ENCODE measurements around the gene CCDC149. TPM values are rescaled to one million over a fixed set of nuclear protein-coding genes. Genes with fewer than 3 reads are reported as not detected.

Gene CCDC149
- total and polyA plus RNA-seq, 2 of the 8 experiments (the other 6 are each of a cell fraction or from before 2014, with no cell fraction given): 2.2 to 5.6 TPM

- peaks cover 0 to 2% of the 10 kb centered on the region in 2 experiments for H4K20me1 ChIP-seq (replicated peaks in 1 of 2; ENCODE audit: control insufficient read depth in 1 of 2, insufficient read depth in 2 of 2, low read length in 2 of 2)
- no peak overlapping the region for H3K56ac ChIP-seq (replicated peaks; ENCODE audit: insufficient read length, low read depth, low read length)
- H3K4me2 ChIP-seq (ENCODE audit: insufficient read depth in 1 of 2, low read depth in 2 of 2, low read length in 2 of 2): peak overlapping the region; percentile 93 to 96
- no peak overlapping the region for H3K23ac ChIP-seq (ENCODE audit: insufficient read length)
- H3K9ac ChIP-seq (replicated peaks in 1 of 4; ENCODE audit: extremely low read depth in 1 of 4, low read depth in 3 of 4, low read length in 3 of 4): peak overlapping the region in 2 of 4 experiments; percentile 14 to 18; a peak in 2 of 7 replicates
- peaks cover 0 to 6% of the 10 kb centered on the region in 2 experiments; a peak in 1 of 4 replicates for H3K9me3 ChIP-seq (ENCODE audit: insufficient read depth in 2 of 2, low read depth in 1 of 2, low read length in 1 of 2)
- H3K23me2 ChIP-seq (ENCODE audit: low read depth, low read length): peaks cover 13% of the 10 kb centered on the region; the same call in 1 of the 2 replicates
- no peaks in the 10 kb centered on the region for H3K79me2 ChIP-seq (ENCODE audit: control insufficient read depth in 1 of 2, insufficient read depth in 2 of 2, low read length in 2 of 2)
- H3K4me3 ChIP-seq (ENCODE audit: extremely low read depth in 1 of 4, insufficient read depth in 2 of 4, low read depth in 3 of 4, low read length in 4 of 4): peak overlapping the region; percentile 43 to 64 (median 54)
- 0 out of 2 replicates have a peak overlapping the region, but pooled peaks have one; percentile 18 for H2BK15ac ChIP-seq (ENCODE audit: low read length)
- no peak overlapping the region for H3K27ac ChIP-seq (ENCODE audit: low read depth, low read length)
- no peak overlapping the region for H2BK20ac ChIP-seq (ENCODE audit: low read length)
- WGBS, 2 experiments (ENCODE audit: extremely low coverage in 1 of 2, insufficient coverage in 1 of 2, insufficient read length in 1 of 2, insufficient replicate concordance in 2 of 2, low coverage in 1 of 2, low lambda C conversion rate in 2 of 2, missing lambda C conversion rate in 1 of 2): 4% methylated on average over 25 of the region's 25 CpGs; no CpG with 5 or more reads in 1 of the 2 experiments
- peak overlapping the region; percentile 51; the same call in 1 of the 2 replicates for H3K18ac ChIP-seq (ENCODE audit: extremely low read depth, low read length)
- H2BK12ac ChIP-seq (ENCODE audit: low read depth, low read length): peak overlapping the region; percentile 72; the same call in 1 of the 2 replicates
- peak overlapping the region; percentile 82 for H4K91ac ChIP-seq (replicated peaks; ENCODE audit: insufficient read length, low read length)
- POLR2A ChIA-PET (ENCODE audit: partially characterized antibody): no interaction called here
- H3K4ac ChIP-seq (replicated peaks; ENCODE audit: insufficient read length, low read depth, low read length): no peak overlapping the region
- H2AFZ ChIP-seq (ENCODE audit: low read length): peak overlapping the region; percentile 67; the same call in 1 of the 2 replicates
- H3K4me1 ChIP-seq (replicated peaks in 1 of 4; ENCODE audit: control insufficient read depth in 3 of 4, insufficient read depth in 4 of 4, low read length in 3 of 4): peaks cover 1 to 20% (median 12%) of the 10 kb centered on the region in 4 experiments
- H2AK5ac ChIP-seq (ENCODE audit: low read depth, low read length): no peak overlapping the region
- no peak overlapping the region for H3K14ac ChIP-seq (ENCODE audit: insufficient read length)
- peak overlapping the region; percentile 20 for H4K5ac ChIP-seq (ENCODE audit: insufficient read length, low read depth, low read length)
- H3K79me1 ChIP-seq (ENCODE audit: low read depth, low read length): no peaks in the 10 kb centered on the region
- no peak overlapping the region for H2BK5ac ChIP-seq (ENCODE audit: low read depth, low read length)
- CTCF ChIA-PET (ENCODE audit: partially characterized antibody): interaction anchor here (1.7 to 2.6 kb wide), 2 partner anchors 11 to 115 kb away, joined by 6 to 7 read pairs; no protein-coding TSS in a partner anchor
- no peak overlapping the region for H2BK120ac ChIP-seq (replicated peaks; ENCODE audit: low read depth, low read length)
- H3K36me3 ChIP-seq (ENCODE audit: control insufficient read depth in 2 of 4, insufficient read depth in 4 of 4, low read length in 3 of 4): peaks cover 0 to 6% (median 0%) of the 10 kb centered on the region in 4 experiments; a peak in 1 of 8 replicates
- H4K8ac ChIP-seq (ENCODE audit: extremely low read depth, insufficient read depth, low read length): peak overlapping the region; percentile 47
- H3K27me3 ChIP-seq (replicated peaks in 1 of 4; ENCODE audit: control insufficient read depth in 3 of 4, extremely low read depth in 1 of 4, insufficient read depth in 3 of 4, low read length in 3 of 4): peaks cover 13 to 43% (median 34%) of the 10 kb centered on the region in 4 experiments
- FAIRE-seq (no peak), DNase-seq (ENCODE audit: low read depth in 1 of 2, low spot score in 2 of 2) (peak in 1 of 2 experiments; percentile 59)
- no peak for TF ChIP-seq HDAC2 (IDR thresholded peaks at IDR 0.05; ENCODE audit: borderline replicate concordance in 1 of 2, low read depth in 2 of 2, low read length in 2 of 2)
- no peak for TF ChIP-seq CHD2 (IDR thresholded peaks at IDR 0.05; ENCODE audit: low read length)
- TF ChIP-seq CTBP2 (IDR thresholded peaks at IDR 0.05; ENCODE audit: borderline replicate concordance, insufficient read depth, insufficient read length, low read length): no peak
- TF ChIP-seq CREB1 (IDR thresholded peaks at IDR 0.05): no peak
- no peak for TF ChIP-seq SIX5 (IDR thresholded peaks at IDR 0.05; ENCODE audit: low read depth, low read length)
- TF ChIP-seq NRF1 (IDR thresholded peaks at IDR 0.05; ENCODE audit: low read depth, low read length): no peak
- TF ChIP-seq JUND (IDR thresholded peaks at IDR 0.05; ENCODE audit: low read length): no peak
- TF ChIP-seq SRF (IDR thresholded peaks at IDR 0.05; ENCODE audit: low read depth, low read length): no peak
- peak; percentile 59; the same call in 1 of the 2 replicates for TF ChIP-seq E2F6 (IDR thresholded peaks at IDR 0.05)
- TF ChIP-seq KDM4A (IDR thresholded peaks at IDR 0.05; ENCODE audit: low read depth, low read length, severe bottlenecking): peak; percentile 78
- no peak for TF ChIP-seq RBBP5 (IDR thresholded peaks at IDR 0.05; ENCODE audit: borderline replicate concordance, low read depth, low read length)
- no peak for TF ChIP-seq PHF8 (conservative IDR thresholded peaks at IDR 0.05; ENCODE audit: low read depth, low read length)
Observed at GRCh38 chr4:24800325-24800895, 112.4 kb downstream of the CCDC149 start.
